GM12878 (cell line): ENCODE measurements around the gene MDFIC2.

Source experiments
- CBFB ChIP-seq: IDR thresholded peaks from 2 replicates; pipeline ENCODE4 v1.6.1; 2016; ENCODE audit warnings: antibody characterized with exemption, low read depth
- CREB1 ChIP-seq: IDR thresholded peaks from 2 replicates; pipeline ENCODE4 v1.6.1; 2012; ENCODE audit warnings: low read depth, mild to moderate bottlenecking, inconsistent platforms
- CTCF ChIP-seq, 3 experiments: IDR thresholded peaks in 2 of 3; conservative IDR thresholded peaks in 1 of 3; 2 replicates each; pipeline ENCODE4 v1.5.1; 2011; ENCODE audit warnings: low read depth in 3 of 3, low read length in 3 of 3, mild to moderate bottlenecking in 3 of 3, control low read depth in 2 of 3, moderate library complexity in 2 of 3, inconsistent platforms in 1 of 3, mixed read lengths in 1 of 3; ENCODE audit not compliant: control insufficient read depth in 2 of 3, insufficient read depth in 1 of 3; ENCODE audit errors: extremely low read depth in 1 of 3
- EP300 ChIP-seq, 2 experiments: fragments of 150-350 bp in 1 of 2; IDR thresholded peaks; 2 replicates each; pipeline ENCODE4 v1.6.1; 2011 to 2012; ENCODE audit warnings: low read depth in 2 of 2, low read length in 2 of 2, borderline replicate concordance in 1 of 2, improper control_type of control experiment in 1 of 2, inconsistent platforms in 1 of 2; ENCODE audit not compliant: control insufficient read depth in 1 of 2
- FOXM1 ChIP-seq: IDR thresholded peaks from 2 replicates; pipeline ENCODE4 v1.6.1; 2012; ENCODE audit warnings: low read depth, mild to moderate bottlenecking, inconsistent platforms, low read length, moderate library complexity
- MAX ChIP-seq: IDR thresholded peaks from 2 replicates; pipeline ENCODE4 v1.6.1; 2012; ENCODE audit warnings: low read depth, low read length, improper control_type of control experiment
- MYC ChIP-seq: IDR thresholded peaks from 2 replicates; pipeline ENCODE4 v1.6.1; 2011; ENCODE audit warnings: mild to moderate bottlenecking, low read length, moderate library complexity, inconsistent platforms; ENCODE audit not compliant: insufficient read depth, insufficient replicate concordance, insufficient read length, severe bottlenecking
- POLR2AphosphoS5 ChIP-seq: IDR thresholded peaks from 2 replicates; pipeline ENCODE4 v1.6.1; 2011; ENCODE audit warnings: mild to moderate bottlenecking, low read length, inconsistent platforms
- SIN3A ChIP-seq: IDR thresholded peaks from 2 replicates; pipeline ENCODE4 v1.6.1; 2012; ENCODE audit warnings: low read depth, low read length, improper control_type of control experiment
- YY1 ChIP-seq: IDR thresholded peaks from 2 replicates; pipeline ENCODE4 v1.6.1; 2011; ENCODE audit warnings: low read depth, mild to moderate bottlenecking, low read length
- TF ChIP-seq, protein P1 (sequence below): IDR thresholded peaks from 2 replicates; pipeline ENCODE4 v1.6.1; 2012; ENCODE audit warnings: mild to moderate bottlenecking, low read depth, low read length

GRCh38 chr3:70176224-70176623 lies 136.2 kb downstream of the MDFIC2 start:
- TF ChIP-seq CBFB (no peak), MYC (no peak), FOXM1 (no peak), CTCF (IDR thresholded peaks at IDR 0.05 in 2 of 3, conservative IDR thresholded peaks at IDR 0.05 in 1 of 3; ENCODE audit: control insufficient read depth in 2 of 3, extremely low read depth in 1 of 3, insufficient read depth in 1 of 3, low read depth in 3 of 3, low read length in 3 of 3) (no peak), MAX (no peak), EP300 (IDR thresholded peaks at IDR 0.05; ENCODE audit: borderline replicate concordance in 1 of 2, control insufficient read depth in 1 of 2, low read depth in 2 of 2, low read length in 2 of 2) (no peak), CREB1 (no peak), YY1 (no peak), POLR2AphosphoS5 (no peak), SIN3A (no peak)
- TF ChIP-seq, protein P1, sequence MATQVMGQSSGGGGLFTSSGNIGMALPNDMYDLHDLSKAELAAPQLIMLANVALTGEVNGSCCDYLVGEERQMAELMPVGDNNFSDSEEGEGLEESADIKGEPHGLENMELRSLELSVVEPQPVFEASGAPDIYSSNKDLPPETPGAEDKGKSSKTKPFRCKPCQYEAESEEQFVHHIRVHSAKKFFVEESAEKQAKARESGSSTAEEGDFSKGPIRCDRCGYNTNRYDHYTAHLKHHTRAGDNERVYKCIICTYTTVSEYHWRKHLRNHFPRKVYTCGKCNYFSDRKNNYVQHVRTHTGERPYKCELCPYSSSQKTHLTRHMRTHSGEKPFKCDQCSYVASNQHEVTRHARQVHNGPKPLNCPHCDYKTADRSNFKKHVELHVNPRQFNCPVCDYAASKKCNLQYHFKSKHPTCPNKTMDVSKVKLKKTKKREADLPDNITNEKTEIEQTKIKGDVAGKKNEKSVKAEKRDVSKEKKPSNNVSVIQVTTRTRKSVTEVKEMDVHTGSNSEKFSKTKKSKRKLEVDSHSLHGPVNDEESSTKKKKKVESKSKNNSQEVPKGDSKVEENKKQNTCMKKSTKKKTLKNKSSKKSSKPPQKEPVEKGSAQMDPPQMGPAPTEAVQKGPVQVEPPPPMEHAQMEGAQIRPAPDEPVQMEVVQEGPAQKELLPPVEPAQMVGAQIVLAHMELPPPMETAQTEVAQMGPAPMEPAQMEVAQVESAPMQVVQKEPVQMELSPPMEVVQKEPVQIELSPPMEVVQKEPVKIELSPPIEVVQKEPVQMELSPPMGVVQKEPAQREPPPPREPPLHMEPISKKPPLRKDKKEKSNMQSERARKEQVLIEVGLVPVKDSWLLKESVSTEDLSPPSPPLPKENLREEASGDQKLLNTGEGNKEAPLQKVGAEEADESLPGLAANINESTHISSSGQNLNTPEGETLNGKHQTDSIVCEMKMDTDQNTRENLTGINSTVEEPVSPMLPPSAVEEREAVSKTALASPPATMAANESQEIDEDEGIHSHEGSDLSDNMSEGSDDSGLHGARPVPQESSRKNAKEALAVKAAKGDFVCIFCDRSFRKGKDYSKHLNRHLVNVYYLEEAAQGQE, result no peak
